CD14-positive monocyte (primary cell): Measurements from ENCODE around the gene LENEP. TPM values are rescaled to one million over a fixed set of nuclear protein-coding genes. Genes with fewer than 3 reads are reported as not detected.

ENCODE experiments used
- DNase-seq, 3 donors: peaks; one replicate each; pipeline ENCODE4 v3.0.0-alpha.2; 2011 to 2022
- H2AFZ ChIP-seq: 2 replicates; pipeline ENCODE4 v1.6.0; 2012; ENCODE audit warnings: mild to moderate bottlenecking, low read depth, low read length, inconsistent platforms; ENCODE audit not compliant: insufficient read depth, poor library complexity, severe bottlenecking
- H3K27ac ChIP-seq, 2 donors: 1 replicate in 1 of 2; 2 replicates in 1 of 2; pipeline ENCODE4 v1.5.1; 2012 to 2013; ENCODE audit warnings: low read length in 2 of 2, control low read depth in 1 of 2, inconsistent platforms in 1 of 2, low read depth in 1 of 2, mild to moderate bottlenecking in 1 of 2
- H3K27me3 ChIP-seq, 2 donors: one replicate each; pipeline versions ENCODE4 v1.6.0 to v1.6.1; 2011 to 2013; ENCODE audit warnings: low read length in 2 of 2; ENCODE audit not compliant: control insufficient read depth in 2 of 2, insufficient read depth in 2 of 2
- H3K36me3 ChIP-seq, 2 donors: replicated peaks in 1 of 2; 1 replicate in 1 of 2; 2 replicates in 1 of 2; pipeline versions ENCODE4 v1.5.1 to v1.6.1; 2012 to 2013; ENCODE audit warnings: low read length in 2 of 2, control low read depth in 1 of 2, inconsistent platforms in 1 of 2, mild to moderate bottlenecking in 1 of 2; ENCODE audit not compliant: insufficient read depth in 2 of 2, control insufficient read depth in 1 of 2
- H3K4me1 ChIP-seq, 2 donors: 1 replicate in 1 of 2; 2 replicates in 1 of 2; pipeline versions ENCODE4 v1.5.1 to v1.6.1; 2012 to 2013; ENCODE audit warnings: low read length in 2 of 2, control low read depth in 1 of 2, inconsistent platforms in 1 of 2, mild to moderate bottlenecking in 1 of 2, moderate library complexity in 1 of 2; ENCODE audit not compliant: insufficient read depth in 2 of 2, control insufficient read depth in 1 of 2
- H3K4me2 ChIP-seq: replicated peaks from 2 replicates; pipeline ENCODE3; 2012; ENCODE audit warnings: low read length, moderate library complexity, mild to moderate bottlenecking; ENCODE audit not compliant: poor library complexity, severe bottlenecking; ENCODE audit errors: extremely low read depth
- H3K4me3 ChIP-seq, 3 experiments: fragments of 200-600 bp in 1 of 3; sonication (generic) in 1 of 3; replicated peaks in 1 of 3; 1 replicate in 2 of 3; 2 replicates in 1 of 3; pipeline ENCODE4 v1.5.1; 2011 to 2013; ENCODE audit warnings: low read length in 3 of 3, mild to moderate bottlenecking in 3 of 3, control low read depth in 2 of 3, low read depth in 2 of 3, inconsistent platforms in 1 of 3, moderate library complexity in 1 of 3
- H3K79me2 ChIP-seq: 2 replicates; pipeline ENCODE4 v1.6.0; 2012; ENCODE audit warnings: mild to moderate bottlenecking, control low read depth, inconsistent platforms, low read length, moderate library complexity; ENCODE audit not compliant: insufficient read depth
- H3K9ac ChIP-seq: 2 replicates; pipeline ENCODE4 v1.6.0; 2017; ENCODE audit warnings: low read length, mild to moderate bottlenecking; ENCODE audit not compliant: insufficient read depth, poor library complexity, severe bottlenecking
- H3K9me3 ChIP-seq, 2 donors: replicated peaks in 1 of 2; 1 replicate in 1 of 2; 2 replicates in 1 of 2; pipeline versions ENCODE4 v1.5.1 to v1.6.1; 2012 to 2013; ENCODE audit warnings: low read length in 2 of 2, control low read depth in 1 of 2; ENCODE audit not compliant: control insufficient read depth in 1 of 2, insufficient read depth in 1 of 2
- H4K20me1 ChIP-seq: 2 replicates; pipeline ENCODE4 v1.6.0; 2012; ENCODE audit warnings: mild to moderate bottlenecking, low read length, control low read depth, moderate library complexity; ENCODE audit not compliant: insufficient read depth
- H3K27ac Mint-ChIP-seq, 7 donors: one replicate each; pipeline ENCODE4 v1.8.0; 2020; ENCODE audit warnings: mild to moderate bottlenecking in 7 of 7, mixed read lengths in 7 of 7, moderate library complexity in 6 of 7, inconsistent platforms in 2 of 7
- H3K27me3 Mint-ChIP-seq, 3 donors: one replicate each; pipeline ENCODE4 v1.8.0; 2021 to 2022; ENCODE audit warnings: low read depth in 3 of 3, mild to moderate bottlenecking in 3 of 3, mixed read lengths in 3 of 3, moderate library complexity in 3 of 3, inconsistent platforms in 1 of 3
- H3K36me3 Mint-ChIP-seq, 2 donors: one replicate each; pipeline ENCODE4 v1.8.0; 2020; ENCODE audit warnings: mixed read lengths in 2 of 2, inconsistent platforms in 1 of 2, mild to moderate bottlenecking in 1 of 2
- H3K4me1 Mint-ChIP-seq: one replicate; pipeline ENCODE4 v1.8.0; 2020; ENCODE audit warnings: mild to moderate bottlenecking, mixed read lengths
- H3K4me3 Mint-ChIP-seq, 2 donors: one replicate each; pipeline ENCODE4 v1.8.0; 2020; ENCODE audit warnings: mild to moderate bottlenecking in 2 of 2, mixed read lengths in 2 of 2, moderate library complexity in 1 of 2
- H3K9me3 Mint-ChIP-seq, 7 donors: one replicate each; pipeline ENCODE4 v1.8.0; 2020 to 2022; ENCODE audit warnings: mixed read lengths in 7 of 7, mild to moderate bottlenecking in 6 of 7, moderate library complexity in 6 of 7, inconsistent platforms in 2 of 7
- WGBS: methylation state at CpG from one replicate; pipeline ENCODE4 v1.1.5; 2013; ENCODE audit warnings: missing lambda C conversion rate; ENCODE audit not compliant: insufficient coverage; 5-methylcytosine and 5-hydroxymethylcytosine counted together
- intact Hi-C, 2 donors: fragments of 100-400 bp; cut with micrococcal nuclease; formaldehyde crosslinking; loops; one replicate each; pipeline versions ENCODE4 v1.15.0 to v1.15.1; 2023
- polyA plus RNA-seq, 3 donors: library from polyadenylated mRNA; depleted of rRNA in 1 of 3; unstranded in 2 of 3; stranded (reverse) in 1 of 3; fragments of 300-500 nt in 2 of 3; fragments of >200 nt in 1 of 3; fragmentation: Illumina TruSeq in 2 of 3; gene quantifications; 1 replicate in 2 of 3; 2 replicates in 1 of 3; pipeline ENCODE4 v1.2.3, GENCODE V29; 2012 to 2021
- TF ChIP-seq, protein P1 (sequence below): fragments of 200-600 bp; IDR thresholded peaks from one replicate; pipeline ENCODE4 v1.8.0; 2022; ENCODE audit warnings: antibody characterized with exemption, mild to moderate bottlenecking

Gene LENEP
- polyA plus RNA-seq, 3 donors, result not detected

DNA sequence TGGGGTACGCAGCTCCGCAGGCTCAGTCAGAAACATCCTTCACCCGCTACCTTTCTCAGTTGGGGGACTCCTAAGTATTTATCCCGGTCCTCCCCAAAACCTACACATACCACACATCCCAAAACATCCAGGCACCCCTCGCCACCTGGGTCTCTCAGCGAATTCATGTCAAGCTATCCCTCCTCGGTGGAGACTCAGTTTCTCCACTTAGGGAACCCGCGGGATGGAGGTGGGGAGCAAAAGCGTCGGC, 8.0 kb downstream of the LENEP start:
- Mint-ChIP-seq H3K4me3 (peak overlapping the region; percentile 87 to 96), H3K27ac (peak overlapping the region; percentile 90 to 96 (median 94)), H3K27me3 (peaks cover 0 to 4% (median 0%) of the 10 kb centered on the region in 3 donors), H3K9me3 (no peaks in the 10 kb centered on the region), H3K36me3 (peaks cover 2 to 6% of the 10 kb centered on the region in 2 donors), H3K4me1 (peaks cover 53% of the 10 kb centered on the region)
- no peak for DNase-seq
- Histone ChIP-seq H3K27me3 (no peaks in the 10 kb centered on the region), H3K27ac (peak overlapping the region; percentile 87 to 95), H4K20me1 (peaks cover 13% of the 10 kb centered on the region), H3K4me1 (peaks cover 61 to 71% of the 10 kb centered on the region in 2 donors), H3K36me3 (no peaks in the 10 kb centered on the region), H3K4me3 (peak overlapping the region; percentile 67 to 98 (median 77)), H2AFZ (peak overlapping the region; percentile 55), H3K9me3 (no peaks in the 10 kb centered on the region), H3K79me2 (peaks cover 65% of the 10 kb centered on the region), H3K9ac (peak overlapping the region; percentile 81), H3K4me2 (peak overlapping the region; percentile 90)
- TF ChIP-seq, protein P1, sequence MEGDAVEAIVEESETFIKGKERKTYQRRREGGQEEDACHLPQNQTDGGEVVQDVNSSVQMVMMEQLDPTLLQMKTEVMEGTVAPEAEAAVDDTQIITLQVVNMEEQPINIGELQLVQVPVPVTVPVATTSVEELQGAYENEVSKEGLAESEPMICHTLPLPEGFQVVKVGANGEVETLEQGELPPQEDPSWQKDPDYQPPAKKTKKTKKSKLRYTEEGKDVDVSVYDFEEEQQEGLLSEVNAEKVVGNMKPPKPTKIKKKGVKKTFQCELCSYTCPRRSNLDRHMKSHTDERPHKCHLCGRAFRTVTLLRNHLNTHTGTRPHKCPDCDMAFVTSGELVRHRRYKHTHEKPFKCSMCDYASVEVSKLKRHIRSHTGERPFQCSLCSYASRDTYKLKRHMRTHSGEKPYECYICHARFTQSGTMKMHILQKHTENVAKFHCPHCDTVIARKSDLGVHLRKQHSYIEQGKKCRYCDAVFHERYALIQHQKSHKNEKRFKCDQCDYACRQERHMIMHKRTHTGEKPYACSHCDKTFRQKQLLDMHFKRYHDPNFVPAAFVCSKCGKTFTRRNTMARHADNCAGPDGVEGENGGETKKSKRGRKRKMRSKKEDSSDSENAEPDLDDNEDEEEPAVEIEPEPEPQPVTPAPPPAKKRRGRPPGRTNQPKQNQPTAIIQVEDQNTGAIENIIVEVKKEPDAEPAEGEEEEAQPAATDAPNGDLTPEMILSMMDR, result no peak
- intact Hi-C loops, result loop anchor here (2.0 to 5.0 kb wide), 4 partner anchors 15 to 61 kb away; partner anchors contain the start of genes PYGO2 (in 2 of the 2), ADAM15 (in 1 of the 2) and EFNA4 (in 1 of the 2)
- 0% methylated on average over 8 of the region's 11 CpGs for WGBS

DNA sequence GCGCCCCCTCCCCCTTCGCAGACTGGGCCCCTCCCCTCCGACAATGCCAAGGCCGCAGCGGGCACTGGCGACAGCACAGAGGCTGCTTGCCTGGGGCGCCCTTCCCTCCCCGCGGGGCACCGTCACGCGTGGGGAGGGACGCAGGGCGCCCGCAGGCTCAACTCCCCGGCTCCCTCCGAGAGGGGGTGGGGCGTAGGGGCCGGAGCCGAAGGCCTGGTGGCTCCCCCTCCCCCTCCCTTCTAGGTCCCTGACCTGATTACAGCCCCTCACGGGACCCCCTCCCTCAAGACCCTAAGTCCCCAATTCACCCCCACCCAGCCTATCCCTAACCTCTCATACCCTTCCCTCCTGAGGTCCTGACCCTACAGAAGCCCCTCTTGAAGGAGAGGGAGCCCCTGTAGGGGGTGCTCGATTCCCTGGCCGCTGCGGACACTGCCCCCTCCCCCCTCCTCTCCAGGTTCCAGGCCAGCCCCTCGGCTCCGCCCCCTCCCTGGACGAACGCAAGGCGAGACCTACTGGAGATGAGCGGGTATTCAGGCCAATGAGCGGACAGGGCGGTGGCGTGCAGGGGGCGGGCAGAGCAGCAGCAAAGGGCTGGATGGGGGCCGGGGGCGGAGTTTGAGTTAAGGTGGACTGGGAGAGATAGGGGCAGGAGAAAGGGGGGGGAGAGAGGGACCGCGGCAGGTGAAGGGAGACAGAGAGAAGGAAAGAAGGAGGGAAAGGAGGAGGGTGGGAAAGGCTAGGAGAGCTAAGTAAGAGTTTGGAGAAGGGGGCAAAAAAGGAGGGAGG, 8.5 kb downstream of the LENEP start:
- Histone ChIP-seq H3K4me1 (peaks cover 65 to 72% of the 10 kb centered on the region in 2 donors), H3K36me3 (no peaks in the 10 kb centered on the region), H3K9ac (peak overlapping the region; percentile 81), H3K27ac (peak overlapping the region; percentile 87 to 95), H2AFZ (peak overlapping the region; percentile 75), H4K20me1 (peaks cover 19% of the 10 kb centered on the region), H3K4me2 (peak overlapping the region; percentile 90), H3K27me3 (no peaks in the 10 kb centered on the region), H3K79me2 (peaks cover 71% of the 10 kb centered on the region), H3K9me3 (no peaks in the 10 kb centered on the region), H3K4me3 (peak overlapping the region; percentile 67 to 98 (median 77))
- Mint-ChIP-seq H3K4me3 (peak overlapping the region; percentile 96 to 99), H3K4me1 (peaks cover 56% of the 10 kb centered on the region), H3K27ac (peak overlapping the region; percentile 90 to 100 (median 96)), H3K27me3 (peaks cover 0 to 4% (median 0%) of the 10 kb centered on the region in 3 donors), H3K9me3 (no peaks in the 10 kb centered on the region), H3K36me3 (peaks cover 3 to 7% of the 10 kb centered on the region in 2 donors)
- DNase-seq, result peak; percentile 94 to 99 (median 96)
- intact Hi-C loops, result loop anchor here (2.0 to 5.0 kb wide), 4 partner anchors 15 to 60 kb away; partner anchors contain the start of genes PYGO2 (in 2 of the 2), ADAM15 (in 1 of the 2) and EFNA4 (in 1 of the 2)
- TF ChIP-seq, protein P1, result no peak
- 0% methylated on average over 14 of the region's 38 CpGs for WGBS
